HCT116 (cell line): ENCODE results near the gene LAGE3. TPM values are rescaled to one million over a fixed set of nuclear protein-coding genes. Genes with fewer than 3 reads are reported as not detected.

ENCODE experiments used
- ATAC-seq: fragments of 200-7000 bp; cut with Tn5 transposase; 2 replicates; pipeline ENCODE4 v1.9.1; 2020; ENCODE audit warnings: mild to moderate bottlenecking, moderate library complexity
- BruUV-seq: library from RNA; stranded (reverse); fragments of 400-500 nt; replicated peaks from 2 replicates; lab custom pipeline; 2021; lab: Mats Ljungman, UMichigan
- CTCF ChIA-PET: fragments of 300-600 bp; sonication (Branson Sonifier 250); formaldehyde crosslinking; loops from one replicate; lab custom pipeline; 2021; ENCODE audit warnings: antibody characterized with exemption; lab: Charles Lee
- POLR2A ChIA-PET: fragments of 300-600, 350-600 bp; sonication (Branson Sonifier 250); formaldehyde crosslinking; loops from one replicate; lab custom pipeline; 2021; ENCODE audit warnings: antibody characterized with exemption; lab: Charles Lee
- RAD21 ChIA-PET, 2 experiments: fragments of 300-600 bp; sonication (Branson Sonifier 250); formaldehyde crosslinking; loops; one replicate each; lab custom pipeline; 2023; ENCODE audit warnings: low total read pairs in 2 of 2; ENCODE audit not compliant: uncharacterized antibody in 2 of 2, unreplicated experiment in 2 of 2, low non-redundant PET in 1 of 2; lab: Charles Lee
- DNase-seq: peaks from one replicate; pipeline ENCODE4 v3.0.0-alpha.2; 2010; ENCODE audit warnings: low read depth, low spot score
- H2AFZ ChIP-seq: fragments of 200-600 bp; shearing (Covaris generic), sonication (generic); 2 replicates; pipeline ENCODE4 v1.6.1; 2017; ENCODE audit warnings: low read depth, mixed run types, mixed read lengths, antibody characterized with exemption, low read length; ENCODE audit not compliant: poor library complexity, severe bottlenecking
- H3K27ac ChIP-seq: 2 replicates; pipeline ENCODE4 v1.5.1; 2012; ENCODE audit warnings: low read depth, low read length
- H3K27me3 ChIP-seq: fragments of 200-600 bp; sonication (generic); 2 replicates; pipeline ENCODE4 v1.6.1; 2016; ENCODE audit warnings: mixed run types, low read length, mixed read lengths; ENCODE audit not compliant: insufficient read depth
- H3K36me3 ChIP-seq, 2 experiments: fragments of 200-500 bp in 1 of 2; fragments of 200-600 bp in 1 of 2; sonication (Bioruptor generic) in 1 of 2; sonication (generic) in 1 of 2; 2 replicates each; pipeline versions ENCODE4 v1.5.1 to v1.6.1; 2014 to 2016; ENCODE audit warnings: low read length in 2 of 2, inconsistent platforms in 1 of 2, mixed read lengths in 1 of 2, mixed run types in 1 of 2; ENCODE audit not compliant: insufficient read depth in 2 of 2, control insufficient read depth in 1 of 2
- H3K4me1 ChIP-seq, 2 experiments: fragments of 200-600 bp in 1 of 2; sonication (generic) in 1 of 2; 2 replicates each; pipeline versions ENCODE4 v1.5.1 to v1.6.1; 2012 to 2017; ENCODE audit warnings: low read length in 2 of 2, inconsistent platforms in 1 of 2, mild to moderate bottlenecking in 1 of 2, mixed read lengths in 1 of 2, mixed run types in 1 of 2, moderate library complexity in 1 of 2; ENCODE audit not compliant: insufficient read depth in 2 of 2, control insufficient read depth in 1 of 2
- H3K4me2 ChIP-seq: fragments of 200-600 bp; sonication (generic); 2 replicates; pipeline ENCODE4 v1.6.1; 2017; ENCODE audit warnings: mixed run types, low read length, mixed read lengths
- H3K4me3 ChIP-seq, 2 experiments: fragments of 200-600 bp in 1 of 2; sonication (generic) in 1 of 2; replicated peaks in 1 of 2; 2 replicates each; pipeline ENCODE4 v1.5.1; 2011 to 2016; ENCODE audit warnings: low read length in 2 of 2, control low read depth in 1 of 2, low read depth in 1 of 2, mild to moderate bottlenecking in 1 of 2, mixed read lengths in 1 of 2, mixed run types in 1 of 2
- H3K79me2 ChIP-seq: fragments of 200-600 bp; sonication (generic); 2 replicates; pipeline ENCODE4 v1.6.1; 2017; ENCODE audit warnings: mild to moderate bottlenecking, mixed run types, low read length, moderate library complexity, mixed read lengths; ENCODE audit not compliant: insufficient read depth
- H3K9ac ChIP-seq: fragments of 200-600 bp; sonication (generic); 2 replicates; pipeline ENCODE4 v1.6.1; 2016; ENCODE audit warnings: low read length, mixed read lengths
- H3K9me2 ChIP-seq: fragments of 200-600 bp; sonication (generic), shearing (Covaris generic); 2 replicates; pipeline ENCODE4 v1.6.1; 2017; ENCODE audit warnings: mixed run types, mild to moderate bottlenecking, moderate library complexity; ENCODE audit not compliant: insufficient read depth
- H3K9me3 ChIP-seq, 2 experiments: fragments of 200-500 bp in 1 of 2; fragments of 200-600 bp in 1 of 2; sonication (Bioruptor generic) in 1 of 2; sonication (generic) in 1 of 2; 2 replicates each; pipeline ENCODE4 v1.6.1; 2014 to 2017; ENCODE audit warnings: low read length in 2 of 2, mixed read lengths in 2 of 2, inconsistent platforms in 1 of 2, low read depth in 1 of 2, mild to moderate bottlenecking in 1 of 2, mixed run types in 1 of 2, moderate library complexity in 1 of 2; ENCODE audit not compliant: control insufficient read depth in 1 of 2, insufficient read depth in 1 of 2
- H4K20me1 ChIP-seq: fragments of 200-600 bp; sonication (generic), shearing (Covaris generic); 2 replicates; pipeline ENCODE4 v1.6.1; 2017; ENCODE audit warnings: mixed run types, mild to moderate bottlenecking, moderate library complexity; ENCODE audit not compliant: insufficient read depth
- CBX3 ChIP-seq: IDR thresholded peaks from 2 replicates; pipeline ENCODE4 v1.6.1; 2012; ENCODE audit warnings: low read depth
- EGR1 ChIP-seq: IDR thresholded peaks from 2 replicates; pipeline ENCODE4 v1.6.1; 2012; ENCODE audit warnings: low read depth
- ELF1 ChIP-seq: IDR thresholded peaks from 2 replicates; pipeline ENCODE4 v1.6.1; 2012; ENCODE audit warnings: low read depth, borderline replicate concordance
- EZH2phosphoT487 ChIP-seq: fragments of 200-600 bp; IDR thresholded peaks from 2 replicates; pipeline ENCODE4 v1.6.1; 2018; ENCODE audit warnings: antibody characterized with exemption, borderline replicate concordance
- MAX ChIP-seq: IDR thresholded peaks from 2 replicates; pipeline ENCODE4 v1.6.1; 2012
- POLR2A ChIP-seq: IDR thresholded peaks from 2 replicates; pipeline ENCODE4 v1.7.0; 2011; ENCODE audit warnings: borderline replicate concordance; ENCODE audit not compliant: insufficient read depth, insufficient read length; ENCODE audit errors: extremely low read depth
- POLR2AphosphoS5 ChIP-seq: IDR thresholded peaks from 2 replicates; pipeline ENCODE4 v1.6.1; 2011; ENCODE audit warnings: mild to moderate bottlenecking, low read depth, low read length, moderate library complexity
- SIN3A ChIP-seq: IDR thresholded peaks from 2 replicates; pipeline ENCODE4 v1.6.1; 2012; ENCODE audit warnings: low read depth
- SRF ChIP-seq: IDR thresholded peaks from 2 replicates; pipeline ENCODE4 v1.6.1; 2012; ENCODE audit warnings: low read depth
- TCF7L2 ChIP-seq: IDR thresholded peaks from 2 replicates; pipeline ENCODE4 v1.7.0; 2011; ENCODE audit warnings: borderline replicate concordance, inconsistent platforms; ENCODE audit not compliant: insufficient read depth, insufficient read length; ENCODE audit errors: extremely low read depth
- YY1 ChIP-seq: IDR thresholded peaks from 2 replicates; pipeline ENCODE4 v1.6.1; 2011; ENCODE audit warnings: low read length, low read depth, moderate library complexity, mild to moderate bottlenecking; ENCODE audit not compliant: insufficient replicate concordance; ENCODE audit errors: extremely low read depth
- ZFX ChIP-seq: fragments of 450-650 bp; IDR thresholded peaks from 2 replicates; pipeline ENCODE4 v1.6.1; 2017
- intact Hi-C: fragments of 100-400 bp; cut with micrococcal nuclease; formaldehyde crosslinking; loops from 2 replicates; pipeline ENCODE4 v1.10.0; 2022
- total RNA-seq: library from RNA; stranded (reverse); gene quantifications from one replicate; pipeline ENCODE4 v1.2.1, GENCODE V29; 2021; ENCODE audit not compliant: unreplicated experiment
- TF ChIP-seq, protein P1 (sequence below): IDR thresholded peaks from 2 replicates; pipeline ENCODE4 v1.6.1; 2011; ENCODE audit warnings: mild to moderate bottlenecking, low read length, moderate library complexity; ENCODE audit not compliant: insufficient replicate concordance; ENCODE audit errors: extremely low read depth

Gene LAGE3
- total RNA-seq, 1 experiment from 2014 or later = 42.8 TPM

DNA sequence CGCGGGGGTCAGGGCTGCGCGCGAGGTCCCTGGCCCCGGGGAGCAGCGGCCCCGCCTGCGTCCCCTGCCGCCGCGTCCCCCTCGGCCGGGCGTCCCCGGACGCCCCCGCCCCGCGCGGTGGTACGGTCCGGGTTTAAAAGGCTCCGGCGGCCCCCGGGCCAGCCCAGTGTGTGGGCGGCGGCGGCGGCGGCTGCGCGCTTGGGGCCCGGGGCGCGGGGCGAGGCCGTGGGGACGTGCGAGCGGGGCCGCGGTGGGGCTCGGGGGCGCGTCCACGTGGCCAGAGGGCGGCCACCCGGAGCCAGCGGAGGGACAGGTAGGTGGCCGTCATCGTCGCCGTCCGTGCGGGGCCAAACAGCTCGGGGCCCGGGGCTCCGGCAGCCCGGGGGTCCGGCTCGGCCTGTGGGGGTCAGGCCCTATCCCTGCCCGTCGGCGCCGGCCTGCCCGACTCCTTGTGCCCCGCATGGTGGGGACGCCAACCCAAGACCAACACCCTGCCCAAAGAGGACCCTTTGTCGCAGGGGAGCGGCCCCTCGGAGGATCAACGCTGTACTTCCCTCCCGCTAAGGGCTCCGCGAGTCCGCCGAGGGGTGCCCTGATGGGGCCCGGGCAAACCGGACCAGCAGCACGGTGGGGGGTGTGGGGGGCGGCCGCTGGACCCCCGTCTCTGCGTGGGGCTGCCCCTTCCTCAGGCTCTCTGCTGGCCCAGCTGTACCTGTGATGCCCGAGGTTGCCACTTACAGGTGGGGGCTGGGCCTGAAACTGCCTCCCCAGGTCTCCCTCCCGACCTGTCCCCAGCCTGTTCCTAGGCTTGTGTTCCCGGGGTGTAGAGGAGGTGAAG lies 20.7 kb downstream of the LAGE3 start, which contains the start of gene PLXNA3:
TSS of gene PLXNA3 (plus strand) at position 166 of the 838 bp plus-strand sequence. CDS start 1,903 bp downstream, outside the sequence.
- RAD21 ChIA-PET = no interaction called here
- intact Hi-C loops = no loop called here
- H2AFZ ChIP-seq = no peak within 1 kb of the TSS
- peaks cover 24% of the 10 kb centered on the region for H3K79me2 ChIP-seq
- peak within 1 kb of the TSS; percentile 66 to 68 for H3K4me3 ChIP-seq
- peaks cover 7 to 12% of the 10 kb centered on the region in 2 experiments; a peak in 1 of 4 replicates for H3K4me1 ChIP-seq
- no peaks in the 10 kb centered on the region; a peak in 1 of 4 replicates for H3K36me3 ChIP-seq
- TSS peak; percentile 51 for BruUV-seq
- no peaks in the 10 kb centered on the region for H3K27me3 ChIP-seq
- peak within 1 kb of the TSS; percentile 66 for H3K9ac ChIP-seq
- no peaks in the 10 kb centered on the region for H4K20me1 ChIP-seq
- peak within 1 kb of the TSS; percentile 75 for H3K4me2 ChIP-seq
- TF ChIP-seq POLR2A = peak; percentile 63
- TF ChIP-seq POLR2AphosphoS5 = peak; percentile 76
- TF ChIP-seq MAX = no peak
- TF ChIP-seq ZFX = peak; percentile 61; the same call in 1 of the 2 replicates
- no peak for TF ChIP-seq TCF7L2
- H3K9me2 ChIP-seq = no peaks in the 10 kb centered on the region
- POLR2A ChIA-PET = interaction anchor here (0.8 to 1.2 kb wide), 3 partner anchors 32 to 87 kb away, joined by 3 to 4 read pairs (median 3); partner anchors contain the start of genes RPL10 and SLC10A3
- no peaks in the 10 kb centered on the region for H3K9me3 ChIP-seq
- CTCF ChIA-PET = no interaction called here
- DNase-seq = no peak
- ATAC-seq = peak; percentile 77
- peak within 1 kb of the TSS; percentile 80; the same call in 1 of the 2 replicates for H3K27ac ChIP-seq

GRCh38 chrX:154457491-154458115 lies 21.5 kb downstream of the LAGE3 start:
- H2AFZ ChIP-seq = no peak overlapping the region
- H3K27ac ChIP-seq = peak overlapping the region; percentile 80; the same call in 1 of the 2 replicates
- peak overlapping the region; percentile 26 to 52 for H3K4me3 ChIP-seq
- H3K9me3 ChIP-seq = no peaks in the 10 kb centered on the region
- H3K79me2 ChIP-seq = peaks cover 24% of the 10 kb centered on the region
- no peaks in the 10 kb centered on the region for H3K27me3 ChIP-seq
- peaks cover 7 to 12% of the 10 kb centered on the region in 2 experiments; a peak in 1 of 4 replicates for H3K4me1 ChIP-seq
- DNase-seq (no peak), ATAC-seq (peak; percentile 73)
- ChIA-PET RAD21 (no interaction called here), POLR2A (interaction anchor here (1.2 kb wide), 1 partner anchor 33 kb away, joined by 4 read pairs; the partner anchor contains the start of gene SLC10A3), CTCF (no interaction called here)
- H4K20me1 ChIP-seq = no peaks in the 10 kb centered on the region
- H3K4me2 ChIP-seq = peak overlapping the region; percentile 69
- no TSS peak for BruUV-seq
- intact Hi-C loops = no loop called here
- H3K36me3 ChIP-seq = no peaks in the 10 kb centered on the region; a peak in 1 of 4 replicates
- H3K9me2 ChIP-seq = no peaks in the 10 kb centered on the region
- H3K9ac ChIP-seq = no peak overlapping the region
- TF ChIP-seq POLR2AphosphoS5 (no peak), ELF1 (no peak), EZH2phosphoT487 (no peak), SRF (no peak), SIN3A (no peak), CBX3 (no peak), EGR1 (no peak), YY1 (no peak)
- TF ChIP-seq, protein P1, sequence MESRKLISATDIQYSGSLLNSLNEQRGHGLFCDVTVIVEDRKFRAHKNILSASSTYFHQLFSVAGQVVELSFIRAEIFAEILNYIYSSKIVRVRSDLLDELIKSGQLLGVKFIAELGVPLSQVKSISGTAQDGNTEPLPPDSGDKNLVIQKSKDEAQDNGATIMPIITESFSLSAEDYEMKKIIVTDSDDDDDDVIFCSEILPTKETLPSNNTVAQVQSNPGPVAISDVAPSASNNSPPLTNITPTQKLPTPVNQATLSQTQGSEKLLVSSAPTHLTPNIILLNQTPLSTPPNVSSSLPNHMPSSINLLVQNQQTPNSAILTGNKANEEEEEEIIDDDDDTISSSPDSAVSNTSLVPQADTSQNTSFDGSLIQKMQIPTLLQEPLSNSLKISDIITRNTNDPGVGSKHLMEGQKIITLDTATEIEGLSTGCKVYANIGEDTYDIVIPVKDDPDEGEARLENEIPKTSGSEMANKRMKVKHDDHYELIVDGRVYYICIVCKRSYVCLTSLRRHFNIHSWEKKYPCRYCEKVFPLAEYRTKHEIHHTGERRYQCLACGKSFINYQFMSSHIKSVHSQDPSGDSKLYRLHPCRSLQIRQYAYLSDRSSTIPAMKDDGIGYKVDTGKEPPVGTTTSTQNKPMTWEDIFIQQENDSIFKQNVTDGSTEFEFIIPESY = no peak
